Neuronal stem cell (in vitro differentiated cells): Measurements from ENCODE around the gene ZBTB44.

Source experiments
- DNase-seq: peaks from one replicate; pipeline ENCODE4 v3.0.0-alpha.2; 2013; ENCODE audit warnings: low spot score
- H2AFZ ChIP-seq: one replicate; pipeline ENCODE4 v1.6.1; 2013; ENCODE audit warnings: mild to moderate bottlenecking, low read length, inconsistent platforms
- H2AK5ac ChIP-seq: 2 replicates; pipeline ENCODE4 v1.6.1; 2013; ENCODE audit warnings: low read depth, mild to moderate bottlenecking, inconsistent platforms, low read length, moderate library complexity, mixed read lengths
- H2BK120ac ChIP-seq: 2 replicates; pipeline ENCODE4 v1.6.1; 2013; ENCODE audit warnings: low read depth, mild to moderate bottlenecking, inconsistent platforms, low read length, moderate library complexity, mixed read lengths
- H2BK12ac ChIP-seq: one replicate; pipeline ENCODE4 v1.6.1; 2013; ENCODE audit warnings: low read length, inconsistent platforms
- H2BK15ac ChIP-seq: 2 replicates; pipeline ENCODE4 v1.6.1; 2013; ENCODE audit warnings: mild to moderate bottlenecking, low read length, inconsistent platforms, mixed read lengths
- H2BK5ac ChIP-seq: one replicate; pipeline ENCODE4 v1.6.1; 2013; ENCODE audit warnings: inconsistent platforms, mild to moderate bottlenecking, low read length, moderate library complexity
- H3K14ac ChIP-seq: one replicate; pipeline ENCODE4 v1.6.1; 2013; ENCODE audit warnings: low read length, inconsistent platforms
- H3K18ac ChIP-seq: 2 replicates; pipeline ENCODE4 v1.6.1; 2013; ENCODE audit warnings: low read length, inconsistent platforms
- H3K23ac ChIP-seq: 2 replicates; pipeline ENCODE4 v1.6.1; 2013; ENCODE audit warnings: low read depth, mild to moderate bottlenecking, mixed read lengths, low read length, inconsistent platforms; ENCODE audit not compliant: poor library complexity
- H3K27ac ChIP-seq: replicated peaks from 3 replicates; pipeline ENCODE4 v1.5.1; 2013; ENCODE audit warnings: low read length, inconsistent platforms
- H3K27me3 ChIP-seq, 3 experiments: 2 replicates each; pipeline ENCODE4 v1.6.1; 2013; ENCODE audit warnings: low read length in 3 of 3, mild to moderate bottlenecking in 2 of 3, inconsistent platforms in 1 of 3, low read depth in 1 of 3, mixed read lengths in 1 of 3, moderate library complexity in 1 of 3; ENCODE audit not compliant: control insufficient read depth in 3 of 3, insufficient read depth in 3 of 3
- H3K36me3 ChIP-seq, 2 donors: replicated peaks in 1 of 2; 2 replicates each; pipeline ENCODE4 v1.6.1; 2013; ENCODE audit warnings: low read length in 2 of 2; ENCODE audit not compliant: control insufficient read depth in 2 of 2, insufficient read depth in 2 of 2
- H3K4ac ChIP-seq: 2 replicates; pipeline ENCODE4 v1.6.1; 2013; ENCODE audit warnings: inconsistent platforms, mild to moderate bottlenecking, low read length, moderate library complexity
- H3K4me1 ChIP-seq, 2 donors: 1 replicate in 1 of 2; 2 replicates in 1 of 2; pipeline ENCODE4 v1.6.1; 2013; ENCODE audit warnings: low read length in 2 of 2, low read depth in 1 of 2; ENCODE audit not compliant: control insufficient read depth in 2 of 2, insufficient read depth in 1 of 2
- H3K4me2 ChIP-seq: one replicate; pipeline ENCODE4 v1.6.1; 2013; ENCODE audit warnings: mild to moderate bottlenecking, low read length, inconsistent platforms; ENCODE audit not compliant: insufficient read depth, poor library complexity, severe bottlenecking
- H3K4me3 ChIP-seq, 2 donors: 2 replicates each; pipeline ENCODE4 v1.5.1; 2013; ENCODE audit warnings: low read length in 2 of 2, mild to moderate bottlenecking in 2 of 2, inconsistent platforms in 1 of 2, moderate library complexity in 1 of 2
- H3K79me1 ChIP-seq: one replicate; pipeline ENCODE4 v1.6.1; 2013; ENCODE audit warnings: low read depth, mild to moderate bottlenecking, inconsistent platforms, low read length, moderate library complexity
- H3K9ac ChIP-seq: one replicate; pipeline ENCODE4 v1.6.1; 2013; ENCODE audit warnings: mild to moderate bottlenecking, low read depth, low read length, inconsistent platforms; ENCODE audit not compliant: poor library complexity
- H3K9me3 ChIP-seq, 2 donors: replicated peaks in 1 of 2; 2 replicates each; pipeline versions ENCODE3 to v1.6.1; 2013; ENCODE audit warnings: low read length in 2 of 2, mild to moderate bottlenecking in 2 of 2, inconsistent platforms in 1 of 2, low read depth in 1 of 2, mixed read lengths in 1 of 2, moderate library complexity in 1 of 2; ENCODE audit not compliant: control insufficient read depth in 2 of 2, insufficient read depth in 1 of 2
- H4K8ac ChIP-seq: one replicate; pipeline ENCODE4 v1.6.1; 2013; ENCODE audit warnings: low read depth, mild to moderate bottlenecking, inconsistent platforms, low read length, moderate library complexity
- H4K91ac ChIP-seq: one replicate; pipeline ENCODE4 v1.6.1; 2013; ENCODE audit warnings: low read length, low read depth, mild to moderate bottlenecking, inconsistent platforms; ENCODE audit not compliant: poor library complexity
- WGBS, 2 donors: extraction: QIAGEN DNeasy Blood & Tissue Kit; methylation state at CpG; one replicate each; pipeline ENCODE4 v1.1.7; 2013; ENCODE audit warnings: missing lambda C conversion rate in 2 of 2, mixed read lengths in 1 of 2; ENCODE audit not compliant: insufficient read length in 2 of 2, insufficient replicate concordance in 1 of 2; ENCODE audit errors: extremely low coverage in 2 of 2; 5-methylcytosine and 5-hydroxymethylcytosine counted together

The ZBTB44 gene

GRCh38 chr11:130191896-130192295 is 122.8 kb downstream of the ZBTB44 start:
- peaks cover 0 to 4% of the 10 kb centered on the region in 2 donors for H3K4me1 ChIP-seq
- no peak for DNase-seq
- H3K14ac ChIP-seq: peak overlapping the region; percentile 59
- H2BK15ac ChIP-seq: no peak overlapping the region
- no peaks in the 10 kb centered on the region for H3K79me1 ChIP-seq
- no peaks in the 10 kb centered on the region for H3K36me3 ChIP-seq
- no peak overlapping the region for H2AK5ac ChIP-seq
- H3K18ac ChIP-seq: peak overlapping the region; percentile 5
- no CpG with 5 or more reads among the region's 14 CpGs for WGBS, 2 donors
- no peak overlapping the region for H3K9ac ChIP-seq
- no peak overlapping the region for H4K91ac ChIP-seq
- no peak overlapping the region for H3K4ac ChIP-seq
- H3K23ac ChIP-seq: no peak overlapping the region
- no peak overlapping the region for H3K4me2 ChIP-seq
- H2BK5ac ChIP-seq: no peak overlapping the region
- H4K8ac ChIP-seq: no peak overlapping the region
- H2BK12ac ChIP-seq: no peak overlapping the region
- H3K27ac ChIP-seq: no peak overlapping the region
- H2AFZ ChIP-seq: no peak overlapping the region
- H3K27me3 ChIP-seq: peaks cover 0 to 3% (median 0%) of the 10 kb centered on the region in 3 experiments
- peaks cover 0 to 1% of the 10 kb centered on the region in 2 donors for H3K9me3 ChIP-seq
- H2BK120ac ChIP-seq: no peak overlapping the region
- no peak overlapping the region for H3K4me3 ChIP-seq

- H2AK5ac ChIP-seq: no peak overlapping the region
- no peak overlapping the region for H3K4me3 ChIP-seq
- peak overlapping the region; percentile 77 for H3K14ac ChIP-seq
- DNase-seq: no peak
- H3K23ac ChIP-seq: no peak overlapping the region
- H2BK15ac ChIP-seq: peak overlapping the region; percentile 62
- H2AFZ ChIP-seq: no peak overlapping the region
- H3K4me2 ChIP-seq: no peak overlapping the region
- H2BK12ac ChIP-seq: peak overlapping the region; percentile 51
- no CpG with 5 or more reads among the region's 29 CpGs for WGBS, 2 donors
- H3K18ac ChIP-seq: peak overlapping the region; percentile 60
- H3K27me3 ChIP-seq: no peaks in the 10 kb centered on the region
- no peaks in the 10 kb centered on the region for H3K4me1 ChIP-seq
- H3K9ac ChIP-seq: no peak overlapping the region
- no peaks in the 10 kb centered on the region for H3K79me1 ChIP-seq
- H3K36me3 ChIP-seq: no peaks in the 10 kb centered on the region
- H4K8ac ChIP-seq: no peak overlapping the region
- no peak overlapping the region for H3K27ac ChIP-seq
- no peak overlapping the region for H2BK120ac ChIP-seq
- H3K4ac ChIP-seq: no peak overlapping the region
- no peak overlapping the region for H2BK5ac ChIP-seq
- H3K9me3 ChIP-seq: peaks cover 0 to 1% of the 10 kb centered on the region in 2 donors
- peak overlapping the region; percentile 47 for H4K91ac ChIP-seq
Measured at GRCh38 chr11:130190371-130190881, 124.3 kb downstream of the ZBTB44 start.

GRCh38 chr11:130189492-130190210 is 125.1 kb downstream of the ZBTB44 start:
- Histone ChIP-seq H3K14ac (peak overlapping the region; percentile 47), H3K9me3 (peaks cover 0 to 1% of the 10 kb centered on the region in 2 donors), H3K79me1 (no peaks in the 10 kb centered on the region), H2BK15ac (no peak overlapping the region), H2BK5ac (no peak overlapping the region), H3K4ac (no peak overlapping the region), H4K91ac (no peak overlapping the region), H3K18ac (peak overlapping the region; percentile 19), H3K9ac (no peak overlapping the region), H3K4me1 (no peaks in the 10 kb centered on the region), H2AK5ac (no peak overlapping the region), H3K36me3 (no peaks in the 10 kb centered on the region), H4K8ac (no peak overlapping the region), H3K4me2 (no peak overlapping the region), H2AFZ (no peak overlapping the region), H2BK120ac (no peak overlapping the region), H3K23ac (peak overlapping the region; percentile 18), H3K4me3 (no peak overlapping the region), H3K27ac (no peak overlapping the region), H2BK12ac (no peak overlapping the region), H3K27me3 (no peaks in the 10 kb centered on the region)
- WGBS, 2 donors: no CpG with 5 or more reads among the region's 32 CpGs
- no peak for DNase-seq

GRCh38 chr11:130188585-130189347 is 126.0 kb downstream of the ZBTB44 start:
- Histone ChIP-seq H4K8ac (no peak overlapping the region), H3K27ac (no peak overlapping the region), H3K23ac (peak overlapping the region; percentile 3), H3K79me1 (no peaks in the 10 kb centered on the region), H3K18ac (peak overlapping the region; percentile 70), H3K9me3 (no peaks in the 10 kb centered on the region), H2BK120ac (no peak overlapping the region), H2AK5ac (no peak overlapping the region), H3K27me3 (no peaks in the 10 kb centered on the region), H3K36me3 (no peaks in the 10 kb centered on the region), H3K14ac (no peak overlapping the region), H3K4me1 (no peaks in the 10 kb centered on the region), H3K4me3 (no peak overlapping the region), H3K4ac (peak overlapping the region; percentile 1), H3K9ac (peak overlapping the region; percentile 1), H2BK15ac (no peak overlapping the region), H2BK5ac (no peak overlapping the region), H2AFZ (no peak overlapping the region), H4K91ac (no peak overlapping the region), H2BK12ac (no peak overlapping the region), H3K4me2 (no peak overlapping the region)
- no CpG with 5 or more reads among the region's 19 CpGs for WGBS, 2 donors
- DNase-seq: no peak
